ENCODE measurements around the gene TIMD4.

Gene TIMD4

DNA sequence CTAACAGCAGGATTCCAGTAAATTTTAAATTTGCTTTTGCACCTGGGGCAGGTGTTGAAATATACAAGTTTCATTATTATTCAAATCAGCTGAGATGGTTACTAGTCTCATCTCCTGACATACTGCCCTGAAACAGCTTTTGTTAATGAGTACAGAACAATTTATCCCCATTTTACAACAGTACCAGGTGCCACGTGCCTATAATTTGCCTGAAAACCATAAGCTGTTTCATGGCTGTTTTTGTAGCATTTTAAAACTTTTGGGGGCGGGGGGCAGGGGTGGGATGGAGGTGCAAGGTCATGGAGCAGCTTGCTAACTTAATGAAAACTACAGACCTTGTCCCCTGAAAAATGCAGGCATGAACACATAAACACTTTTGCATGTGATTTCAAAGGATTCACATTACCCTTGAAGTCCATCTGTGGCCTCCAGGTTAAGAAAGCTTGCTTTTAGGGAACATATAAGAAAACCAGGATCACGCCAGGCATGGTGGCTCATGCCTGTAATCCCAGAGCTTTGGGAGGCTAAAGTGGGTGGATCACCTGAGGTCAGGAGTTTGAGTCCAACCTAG lies 42.1 kb downstream of the TIMD4 start:
- DNase-seq (ENCODE audit: low read depth): no peak

DNA sequence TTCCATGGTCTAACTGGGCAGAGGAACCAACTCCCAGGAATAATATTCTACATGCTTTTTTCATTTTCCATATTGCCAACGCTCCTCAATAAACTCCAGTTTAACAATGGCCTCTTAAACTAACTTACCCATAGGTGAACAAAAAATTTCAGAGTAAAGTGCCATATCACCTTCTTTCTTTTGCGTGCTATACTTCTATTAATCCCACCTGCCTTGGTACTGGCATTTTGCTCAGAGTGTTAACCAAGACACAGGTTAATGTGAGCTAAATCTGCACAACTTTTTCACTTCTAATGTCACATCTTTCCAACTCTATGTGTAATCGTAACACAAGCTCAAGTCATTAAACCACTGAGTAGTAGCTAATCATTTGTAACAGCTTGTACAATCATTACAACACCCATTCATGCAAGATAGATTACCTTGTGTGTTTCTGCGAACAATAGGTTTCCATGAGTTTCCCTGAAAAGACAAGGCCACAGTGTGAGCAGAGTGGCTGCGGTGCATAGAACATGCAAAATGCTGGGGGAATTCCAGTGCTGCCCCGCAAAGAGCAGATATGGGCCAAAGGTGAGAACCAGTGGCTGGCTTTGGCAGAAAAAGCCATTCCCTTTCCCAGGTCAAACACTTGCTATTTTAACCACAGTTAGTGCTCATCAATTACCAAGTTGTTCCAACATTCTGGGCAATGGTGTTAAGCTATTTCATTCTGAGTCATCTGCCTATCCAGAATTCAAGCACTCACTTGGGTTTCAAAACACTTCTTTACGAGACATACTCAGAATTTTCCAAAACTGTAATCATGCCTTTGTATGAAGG lies 42.8 kb downstream of the TIMD4 start:
- DNase-seq (ENCODE audit: low read depth): no peak

DNA sequence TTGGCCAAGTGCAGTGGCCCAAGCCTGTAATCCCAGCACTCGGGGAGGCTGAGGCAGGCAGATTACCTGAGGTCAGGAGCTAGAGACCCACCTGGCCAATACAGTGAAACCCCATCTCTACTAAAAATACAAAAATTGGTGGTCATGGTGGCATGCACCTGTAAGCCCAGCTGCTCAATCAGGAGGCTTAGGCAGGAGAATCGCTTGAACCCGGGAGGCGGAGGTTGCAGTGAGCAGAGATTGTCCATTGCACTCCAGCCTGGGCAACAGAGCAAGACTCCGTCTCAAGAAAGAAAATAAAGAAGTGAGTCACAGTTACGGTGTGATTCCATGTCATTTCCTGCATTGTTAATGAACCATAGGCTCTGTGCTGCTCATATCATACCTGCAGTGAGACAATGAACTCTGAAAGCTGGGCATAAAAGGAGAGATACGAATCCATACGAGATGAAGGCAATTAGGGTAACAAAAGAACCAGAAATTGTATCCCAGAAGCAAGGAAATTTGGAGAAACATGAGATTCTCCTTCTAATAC lies 44.6 kb downstream of the TIMD4 start:
- no peak for DNase-seq (ENCODE audit: low read depth)

DNA sequence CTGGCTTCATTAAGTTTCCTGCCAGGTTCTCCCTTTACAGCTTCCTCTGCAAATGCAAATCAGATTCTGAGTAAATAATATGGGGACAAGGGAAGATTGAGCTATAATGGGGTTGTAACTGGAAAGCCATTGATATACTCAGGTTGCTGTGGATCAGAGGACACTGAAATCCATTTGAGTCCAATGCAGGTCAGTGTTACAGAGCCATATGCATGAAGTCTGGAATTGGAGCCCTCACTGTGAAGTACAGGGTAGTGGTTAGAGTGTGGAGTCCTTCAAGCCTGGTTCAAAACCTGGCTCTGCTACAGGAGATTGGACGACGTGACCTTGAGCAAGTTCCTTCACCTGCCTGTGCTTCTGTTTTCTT lies 48.7 kb downstream of the TIMD4 start:
- DNase-seq (ENCODE audit: low read depth): no peak

DNA sequence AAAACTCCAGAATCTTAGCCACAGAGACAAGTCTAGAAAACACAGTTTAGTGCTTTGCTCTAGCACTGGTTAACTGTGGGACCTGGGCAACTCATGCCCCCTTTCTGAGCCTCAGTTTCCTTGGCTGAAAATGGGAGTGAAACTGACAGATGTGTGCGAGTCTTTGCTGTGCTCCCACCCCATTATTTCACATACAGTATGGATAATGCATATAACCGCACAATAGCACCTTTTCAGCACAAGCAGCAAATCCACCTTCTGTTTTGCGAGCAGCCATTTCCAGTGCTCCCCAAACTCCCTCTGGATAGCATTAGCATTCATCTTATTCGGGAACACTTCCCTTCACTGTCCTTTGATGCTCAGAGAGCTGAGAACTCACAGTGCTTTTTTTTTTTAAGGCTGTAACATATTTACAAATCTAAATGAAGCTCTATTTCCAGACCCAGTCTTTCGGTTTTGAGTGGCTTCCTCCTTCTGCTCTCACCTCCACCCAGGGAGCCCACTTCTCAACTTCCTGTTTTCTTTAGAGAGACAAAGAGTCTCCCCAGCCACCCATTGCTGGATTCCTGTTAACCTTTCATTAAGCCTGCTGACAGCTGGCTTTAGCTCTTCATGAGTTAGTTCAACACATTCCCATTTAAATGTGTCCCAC lies 49.2 kb downstream of the TIMD4 start:
- DNase-seq (ENCODE audit: low read depth): no peak

DNA sequence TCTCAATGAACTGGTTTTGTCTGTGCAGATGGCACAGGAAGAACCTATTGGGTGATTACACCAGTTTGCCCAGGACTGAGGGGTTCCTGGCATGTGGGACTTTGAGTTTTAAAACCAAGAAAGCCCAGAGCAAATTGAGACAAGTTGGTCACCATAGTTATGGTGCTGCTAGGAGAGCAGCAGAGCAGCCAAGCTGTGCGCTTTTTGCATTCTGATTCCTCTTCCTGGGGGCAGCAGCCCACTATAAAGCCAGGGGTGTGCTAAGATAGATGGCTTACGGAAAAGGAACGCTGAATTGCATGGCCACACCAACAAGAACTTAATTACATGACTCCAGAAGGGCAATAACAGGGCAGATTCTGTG lies 49.7 kb downstream of the TIMD4 start:
- no peak for DNase-seq (ENCODE audit: low read depth)

DNA sequence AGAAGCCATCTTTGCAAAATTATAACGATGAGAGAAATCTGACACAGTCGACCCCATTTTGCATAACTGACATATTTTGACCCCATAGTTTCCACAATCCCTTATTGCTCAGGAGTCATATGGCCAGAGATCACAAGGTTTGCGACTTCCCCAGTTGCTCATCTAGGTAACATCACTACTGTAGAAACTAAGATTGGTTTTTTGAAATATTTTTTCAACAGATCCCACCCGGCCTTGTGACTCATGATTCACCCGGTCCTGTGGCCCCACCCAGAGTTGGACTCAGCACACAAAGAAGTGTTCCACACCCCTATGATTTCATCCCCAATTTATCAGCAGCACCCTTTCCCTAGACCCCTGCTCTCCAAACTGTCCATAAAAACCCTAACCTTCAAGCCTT lies 50.2 kb downstream of the TIMD4 start:
- DNase-seq (ENCODE audit: low read depth): no peak

- no peak for DNase-seq (ENCODE audit: low read depth)
Measured at GRCh38 chr5:156909180-156909579, 53.8 kb downstream of the TIMD4 start.

GRCh38 chr5:156907667-156908066 lies 55.4 kb downstream of the TIMD4 start:
- DNase-seq (ENCODE audit: low read depth): no peak

DNA sequence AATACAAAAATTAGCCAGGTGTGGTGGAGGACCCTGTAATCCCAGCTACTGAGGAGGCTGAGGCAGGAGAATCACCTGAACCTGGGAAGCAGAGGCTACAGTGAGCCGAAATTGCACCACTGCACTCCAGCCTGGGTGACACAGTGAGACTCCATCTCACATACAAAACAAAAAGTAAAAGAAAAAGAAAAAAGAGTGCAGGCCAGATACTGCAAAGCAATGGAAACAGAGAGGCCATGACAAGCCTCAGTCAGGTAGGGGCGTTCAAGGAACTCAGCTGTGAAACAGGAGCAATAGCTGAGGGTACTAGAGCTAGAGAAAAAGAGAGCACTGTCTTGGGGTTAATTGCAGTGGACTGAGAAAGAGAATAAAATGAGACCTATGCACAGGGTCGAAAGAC lies 56.2 kb downstream of the TIMD4 start:
- no peak for DNase-seq (ENCODE audit: low read depth)

GRCh38 chr5:156896546-156896945 lies 66.5 kb downstream of the TIMD4 start:
- DNase-seq (ENCODE audit: low read depth): no peak

DNA sequence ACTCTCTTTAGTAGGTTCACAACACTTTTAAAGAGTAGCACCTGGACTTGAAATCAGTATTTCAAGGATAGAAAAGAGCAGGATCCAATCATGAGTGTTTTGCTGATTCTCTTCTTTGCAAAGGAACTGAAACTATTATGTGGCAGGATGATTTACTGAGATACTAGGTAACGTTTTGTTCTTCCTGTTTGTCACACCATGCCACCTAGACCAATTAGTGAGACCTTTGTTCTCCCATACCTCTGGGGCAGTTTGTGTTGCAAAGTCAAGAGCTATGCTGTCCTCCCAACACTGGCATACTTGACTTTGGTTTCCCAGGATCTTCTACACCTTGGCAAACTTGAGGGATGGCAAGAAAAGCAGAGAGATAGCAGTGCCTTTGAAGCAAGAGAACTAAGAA lies 69.5 kb downstream of the TIMD4 start:
- no peak for DNase-seq (ENCODE audit: low read depth)

DNA sequence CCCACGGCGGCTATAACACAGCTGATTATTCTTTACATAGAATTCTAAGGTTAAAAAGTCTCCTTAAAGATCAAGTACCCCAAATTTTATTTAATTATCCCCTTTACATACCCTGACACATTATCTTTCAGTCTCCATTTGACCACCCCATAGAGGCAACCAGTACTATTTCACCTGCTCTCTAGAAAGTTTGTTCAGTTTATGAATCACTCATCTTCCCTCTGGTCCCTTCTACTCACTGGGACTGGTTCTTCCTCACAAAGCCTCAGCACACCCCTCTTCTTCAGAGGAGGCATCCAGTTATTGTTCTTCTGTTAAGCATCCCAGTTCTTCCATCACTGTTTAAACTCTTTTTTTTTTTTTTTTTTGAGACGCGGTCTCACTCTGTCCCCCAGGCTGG lies 70.2 kb downstream of the TIMD4 start:
- no peak for DNase-seq (ENCODE audit: low read depth)

- no peak for DNase-seq (ENCODE audit: low read depth)
Measured at GRCh38 chr5:156892223-156892622, 70.8 kb downstream of the TIMD4 start.

DNA sequence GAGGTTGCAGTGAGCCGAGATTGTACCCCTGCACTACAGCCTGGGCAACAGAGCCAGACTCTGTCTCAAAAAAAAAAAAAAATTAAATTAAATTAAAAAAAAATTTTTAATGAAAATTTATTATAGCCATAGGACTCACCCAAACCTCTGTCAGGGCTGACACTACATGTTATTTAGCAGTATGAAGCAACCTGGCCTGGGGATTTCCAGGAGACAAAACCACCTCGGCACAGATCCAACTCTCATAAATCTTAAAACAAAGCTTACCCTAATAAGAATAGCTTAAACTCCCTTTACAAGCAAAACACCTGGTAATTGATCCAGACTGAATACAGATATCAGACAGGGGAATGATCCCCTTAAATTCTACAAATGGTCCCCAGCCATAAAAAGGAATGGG lies 74.5 kb downstream of the TIMD4 start:
- no peak for DNase-seq (ENCODE audit: low read depth)

- no peak for DNase-seq (ENCODE audit: low read depth)
Measured at GRCh38 chr5:156883316-156883875, 79.6 kb downstream of the TIMD4 start.

DNA sequence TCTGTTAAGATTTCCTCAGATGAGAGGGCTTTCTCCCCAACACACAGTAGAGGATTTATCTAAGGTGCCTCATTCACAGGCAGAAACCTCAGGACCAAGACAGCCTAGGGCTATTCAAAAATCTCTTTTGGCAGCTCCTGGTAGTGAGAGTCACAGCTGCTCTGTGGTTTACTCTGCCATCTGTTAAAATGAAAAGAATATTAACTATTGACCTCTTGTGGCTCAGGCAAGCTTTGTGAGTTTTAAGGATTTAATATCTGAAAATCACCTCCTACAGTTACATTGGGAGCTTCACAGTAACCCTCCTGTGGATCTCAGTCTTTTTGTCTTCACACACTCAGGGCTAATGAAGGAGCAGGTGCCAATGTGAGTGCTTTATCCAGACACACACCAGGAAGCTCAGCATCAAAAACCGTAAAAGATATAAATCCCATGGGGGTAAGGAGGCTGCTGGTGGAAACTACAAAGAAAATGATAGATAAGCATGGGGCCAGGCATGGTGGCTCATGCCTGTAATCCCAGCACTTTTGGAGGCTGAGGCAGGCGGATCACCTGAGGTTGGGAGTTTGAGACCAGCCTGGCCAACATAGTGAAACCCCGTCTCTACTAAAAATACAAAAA lies 83.3 kb downstream of the TIMD4 start:
- DNase-seq (ENCODE audit: low read depth): no peak

- no peak for DNase-seq (ENCODE audit: low read depth)
Measured at GRCh38 chr5:156871212-156871611, 91.8 kb downstream of the TIMD4 start.

DNA sequence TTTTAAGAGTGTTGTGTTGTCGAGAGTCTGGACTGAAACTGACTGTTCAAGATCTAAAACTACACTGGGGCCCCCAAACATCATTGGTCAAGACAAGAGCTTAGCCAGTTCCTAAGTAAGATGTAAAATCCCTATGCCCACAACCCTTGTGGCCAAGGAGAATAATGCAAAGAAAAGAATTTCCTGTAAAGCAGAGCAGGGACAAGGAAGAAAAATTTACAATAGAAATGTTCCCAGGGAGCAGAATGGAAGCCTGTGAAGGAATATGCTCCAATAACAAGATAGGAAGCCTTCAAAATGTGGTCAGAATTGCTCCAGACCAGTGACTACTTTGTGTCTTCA lies 92.6 kb downstream of the TIMD4 start:
- no peak for DNase-seq (ENCODE audit: low read depth)
